Esophagus muscularis mucosa (tissue), 4 donors: ENCODE data around the gene AP4S1. TPM values are rescaled to one million over a fixed set of nuclear protein-coding genes. Genes with fewer than 3 reads are reported as not detected.

Source experiments
- DNase-seq: peaks from one replicate; pipeline ENCODE4 v3.0.0-alpha.2; 2017; ENCODE audit errors: extremely low spot score
- H3K27ac ChIP-seq, 4 donors: fragments of 200-600 bp; sonication (generic); replicated peaks in 1 of 4; 1 replicate in 3 of 4; 2 replicates in 1 of 4; pipeline ENCODE4 v1.5.1; 2016 to 2019; ENCODE audit warnings: mild to moderate bottlenecking in 1 of 4
- H3K27me3 ChIP-seq, 4 donors: fragments of 200-600 bp; sonication (generic); one replicate each; pipeline versions ENCODE4 v1.5.1 to v1.6.0; 2016 to 2019
- H3K36me3 ChIP-seq, 4 donors: fragments of 200-600 bp; sonication (generic); one replicate each; pipeline ENCODE4 v1.5.1; 2016 to 2019
- H3K4me1 ChIP-seq, 4 donors: fragments of 200-600 bp; sonication (generic); one replicate each; pipeline ENCODE4 v1.5.1; 2016 to 2019
- H3K4me3 ChIP-seq, 4 donors: fragments of 200-600 bp; sonication (generic); 1 replicate in 2 of 4; 2 replicates in 2 of 4; pipeline ENCODE4 v1.5.1; 2016 to 2019; ENCODE audit warnings: mild to moderate bottlenecking in 4 of 4, moderate library complexity in 1 of 4
- H3K9me3 ChIP-seq, 4 donors: fragments of 200-600 bp; sonication (generic); 1 replicate in 3 of 4; 2 replicates in 1 of 4; pipeline ENCODE4 v1.5.1; 2016 to 2019
- EP300 ChIP-seq: sonication (generic); formaldehyde crosslinking; IDR thresholded peaks from one replicate; pipeline ENCODE4 v1.6.1; 2017; ENCODE audit warnings: antibody characterized with exemption
- POLR2A ChIP-seq: fragments of 450-650 bp; IDR thresholded peaks from one replicate; pipeline ENCODE4 v1.6.1; 2017; ENCODE audit warnings: antibody characterized with exemption, moderate library complexity, mild to moderate bottlenecking, low read depth
- POLR2AphosphoS5 ChIP-seq, 2 donors: sonication (generic); formaldehyde crosslinking; IDR thresholded peaks; one replicate each; pipeline ENCODE4 v1.6.1; 2017; ENCODE audit warnings: antibody characterized with exemption in 2 of 2
- WGBS: methylation state at CpG from one replicate; pipeline ENCODE4 v1.1.5; 2018; 5-methylcytosine and 5-hydroxymethylcytosine counted together
- intact Hi-C: fragments of 100-400 bp; cut with DNase I; formaldehyde crosslinking; loops from one replicate; pipeline ENCODE4 v1.15.1; 2023
- total RNA-seq, 4 donors: library from RNA; depleted of rRNA; stranded (reverse); fragments of >200 nt; gene quantifications; one replicate each; pipeline versions ENCODE4 v1.1.0 to v1.2.1, GENCODE V29; 2016
- TF ChIP-seq, protein P1 (sequence below), 3 experiments: fragments of 200-600 bp in 2 of 3; fragments of 450-650 bp in 1 of 3; sonication (generic) in 2 of 3; IDR thresholded peaks; one replicate each; pipeline ENCODE4 v1.5.1; 2017 to 2019; ENCODE audit warnings: antibody characterized with exemption in 3 of 3, mild to moderate bottlenecking in 2 of 3, moderate library complexity in 1 of 3

The AP4S1 gene
- total RNA-seq, 4 donors from 2014 or later, result 5.0 to 12.3 (median 9.3) TPM

DNA sequence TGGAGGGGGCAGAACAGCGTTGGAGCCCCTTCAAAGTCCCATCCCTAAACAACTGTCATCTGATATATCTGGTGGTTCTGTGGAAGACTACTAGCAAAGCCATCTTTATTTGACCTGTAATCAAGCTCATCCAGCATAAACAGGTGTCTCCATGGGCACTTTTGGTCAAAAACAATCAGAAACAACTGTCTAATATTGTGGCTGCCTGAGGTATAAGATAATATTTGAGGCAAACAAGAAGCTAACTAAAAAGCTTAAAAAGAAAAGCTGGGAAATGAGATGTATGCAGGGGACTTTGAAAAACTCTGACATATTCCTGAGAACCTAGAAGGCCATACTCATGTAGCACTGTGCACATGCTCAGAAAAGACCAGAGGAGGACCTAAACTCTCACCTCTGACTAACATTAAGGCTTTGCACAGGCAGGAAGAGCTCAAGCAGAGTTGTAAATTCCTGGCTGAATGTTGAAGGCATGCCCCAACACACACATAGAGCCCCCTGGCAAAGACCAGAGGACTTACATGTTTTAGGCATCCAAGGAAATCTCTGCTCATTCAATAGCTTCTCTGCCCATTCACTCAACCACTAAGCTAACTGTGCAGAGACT lies 27.2 kb upstream of the AP4S1 start:
- Histone ChIP-seq H3K4me3 (no peak overlapping the region), H3K36me3 (peaks cover 0 to 12% (median 2%) of the 10 kb centered on the region in 4 donors), H3K27ac (no peak overlapping the region), H3K9me3 (no peaks in the 10 kb centered on the region), H3K4me1 (peaks cover 20 to 59% (median 48%) of the 10 kb centered on the region in 4 donors), H3K27me3 (no peaks in the 10 kb centered on the region)
- intact Hi-C loops, result no loop called here
- DNase-seq, result no peak
- WGBS, result 100% methylated on average over 1 of the region's 1 CpG
- TF ChIP-seq POLR2AphosphoS5 (IDR thresholded peaks at IDR 0.05) (no peak), EP300 (no peak), POLR2A (no peak)
- TF ChIP-seq, protein P1, sequence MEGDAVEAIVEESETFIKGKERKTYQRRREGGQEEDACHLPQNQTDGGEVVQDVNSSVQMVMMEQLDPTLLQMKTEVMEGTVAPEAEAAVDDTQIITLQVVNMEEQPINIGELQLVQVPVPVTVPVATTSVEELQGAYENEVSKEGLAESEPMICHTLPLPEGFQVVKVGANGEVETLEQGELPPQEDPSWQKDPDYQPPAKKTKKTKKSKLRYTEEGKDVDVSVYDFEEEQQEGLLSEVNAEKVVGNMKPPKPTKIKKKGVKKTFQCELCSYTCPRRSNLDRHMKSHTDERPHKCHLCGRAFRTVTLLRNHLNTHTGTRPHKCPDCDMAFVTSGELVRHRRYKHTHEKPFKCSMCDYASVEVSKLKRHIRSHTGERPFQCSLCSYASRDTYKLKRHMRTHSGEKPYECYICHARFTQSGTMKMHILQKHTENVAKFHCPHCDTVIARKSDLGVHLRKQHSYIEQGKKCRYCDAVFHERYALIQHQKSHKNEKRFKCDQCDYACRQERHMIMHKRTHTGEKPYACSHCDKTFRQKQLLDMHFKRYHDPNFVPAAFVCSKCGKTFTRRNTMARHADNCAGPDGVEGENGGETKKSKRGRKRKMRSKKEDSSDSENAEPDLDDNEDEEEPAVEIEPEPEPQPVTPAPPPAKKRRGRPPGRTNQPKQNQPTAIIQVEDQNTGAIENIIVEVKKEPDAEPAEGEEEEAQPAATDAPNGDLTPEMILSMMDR (IDR thresholded peaks at IDR 0.05), result no peak

DNA sequence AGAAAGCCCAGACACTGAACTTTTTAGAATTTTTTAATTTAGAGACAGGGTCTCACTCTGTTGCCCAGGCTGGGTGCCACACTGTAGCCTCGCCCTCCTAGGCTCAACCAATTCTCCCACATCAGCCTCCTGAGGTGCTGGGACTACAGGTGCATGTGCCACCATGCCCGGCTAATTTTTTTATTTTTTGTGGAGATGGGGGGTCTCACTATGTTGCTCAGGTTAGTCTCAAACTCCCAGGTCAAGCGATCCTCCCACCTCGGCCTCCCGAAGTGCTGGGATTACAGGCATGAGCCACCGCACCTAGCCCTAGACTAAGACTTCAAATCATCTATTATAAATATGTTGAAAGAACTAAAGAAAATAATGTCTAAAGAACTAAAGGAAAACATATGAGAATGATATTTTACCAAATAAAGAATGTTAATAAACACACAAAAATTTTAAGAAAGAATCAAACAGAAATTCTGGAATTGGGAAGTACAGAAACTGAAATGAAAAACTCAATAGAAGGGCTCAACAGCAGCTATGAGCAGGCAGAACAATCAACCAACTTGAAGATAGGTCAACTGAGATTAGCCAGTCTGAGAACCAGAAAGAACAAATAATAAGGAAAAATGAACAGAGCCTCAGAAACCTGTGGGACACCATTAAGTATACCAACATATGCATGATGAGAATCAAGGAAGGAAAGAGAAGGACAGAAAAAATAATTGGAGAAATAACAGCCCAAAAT lies 26.2 kb upstream of the AP4S1 start:
- Histone ChIP-seq H3K4me3 (no peak overlapping the region), H3K27ac (no peak overlapping the region), H3K4me1 (peaks cover 20 to 49% (median 41%) of the 10 kb centered on the region in 4 donors), H3K9me3 (no peaks in the 10 kb centered on the region), H3K27me3 (no peaks in the 10 kb centered on the region), H3K36me3 (peaks cover 0 to 18% (median 2%) of the 10 kb centered on the region in 4 donors)
- WGBS, result 100% methylated on average over 6 of the region's 6 CpGs
- no peak for DNase-seq
- intact Hi-C loops, result no loop called here
- TF ChIP-seq POLR2AphosphoS5 (IDR thresholded peaks at IDR 0.05) (no peak), POLR2A (no peak), EP300 (no peak)
- TF ChIP-seq, protein P1 (IDR thresholded peaks at IDR 0.05), result no peak

DNA sequence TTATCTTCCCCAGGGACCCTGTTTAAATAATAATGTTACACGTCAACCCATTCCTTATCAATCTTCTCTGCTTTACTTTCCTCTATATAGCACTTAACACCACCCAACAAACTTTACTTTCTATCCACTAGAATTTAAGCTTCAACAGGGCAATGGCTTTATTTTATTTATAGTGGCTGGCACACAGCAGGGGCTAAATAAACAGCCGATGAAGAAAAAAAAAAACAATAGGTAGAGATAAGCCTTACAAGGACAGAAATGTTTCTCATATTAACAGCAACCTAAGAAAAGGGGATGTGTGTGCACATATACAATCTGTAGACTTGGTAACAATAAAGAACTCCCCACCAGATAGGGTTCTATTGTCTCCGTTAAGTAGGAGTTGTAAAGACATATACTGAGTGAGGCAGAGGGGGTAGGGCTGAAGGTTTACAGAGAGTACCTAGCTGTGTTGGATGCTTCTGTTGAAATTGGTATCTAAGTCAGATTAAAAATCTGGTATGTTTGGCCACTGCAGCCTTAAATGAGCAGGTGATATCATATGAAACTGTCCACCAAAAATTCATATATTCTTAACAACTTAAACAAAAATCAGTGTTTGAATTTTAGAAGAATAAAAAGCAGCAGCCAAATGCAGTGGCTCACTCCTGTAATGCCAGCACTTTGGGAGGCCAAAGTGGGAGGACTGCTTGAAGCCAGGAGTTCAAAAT lies 24.7 kb upstream of the AP4S1 start:
- H3K4me1 ChIP-seq, result peaks cover 7 to 33% (median 26%) of the 10 kb centered on the region in 4 donors
- 59% methylated on average over 3 of the region's 3 CpGs for WGBS
- DNase-seq, result no peak
- no peaks in the 10 kb centered on the region for H3K9me3 ChIP-seq
- no peak for TF ChIP-seq POLR2A
- no peak for TF ChIP-seq EP300
- no peak for TF ChIP-seq POLR2AphosphoS5 (IDR thresholded peaks at IDR 0.05)
- TF ChIP-seq, protein P1 (IDR thresholded peaks at IDR 0.05), result no peak
- no peak overlapping the region for H3K27ac ChIP-seq
- intact Hi-C loops, result no loop called here
- H3K4me3 ChIP-seq, result no peak overlapping the region
- peaks cover 0 to 30% (median 7%) of the 10 kb centered on the region in 4 donors for H3K36me3 ChIP-seq
- H3K27me3 ChIP-seq, result no peaks in the 10 kb centered on the region

DNA sequence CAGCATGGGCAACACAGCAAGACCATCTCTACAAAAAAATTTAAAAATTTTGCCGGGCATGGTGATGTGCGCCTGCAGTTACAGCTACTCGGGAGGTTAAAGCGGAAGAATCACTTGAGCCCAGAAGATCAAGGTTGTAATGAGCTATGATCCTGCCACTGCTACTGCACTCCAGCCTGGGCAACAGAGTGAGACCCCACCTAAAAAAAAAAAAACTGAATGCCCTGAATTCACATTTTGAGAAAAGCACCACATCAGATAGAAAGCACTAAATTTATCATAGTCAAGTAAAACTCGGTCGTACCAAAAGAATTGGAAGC lies 24.1 kb upstream of the AP4S1 start:
- Histone ChIP-seq H3K27me3 (no peaks in the 10 kb centered on the region), H3K27ac (no peak overlapping the region), H3K9me3 (no peaks in the 10 kb centered on the region), H3K4me3 (no peak overlapping the region), H3K36me3 (peaks cover 0 to 35% (median 10%) of the 10 kb centered on the region in 4 donors), H3K4me1 (peaks cover 1 to 28% (median 20%) of the 10 kb centered on the region in 4 donors)
- no peak for DNase-seq
- 95% methylated on average over 6 of the region's 6 CpGs for WGBS
- intact Hi-C loops, result no loop called here
- no peak for TF ChIP-seq POLR2A
- TF ChIP-seq, protein P1 (IDR thresholded peaks at IDR 0.05), result no peak
- TF ChIP-seq EP300, result no peak
- no peak for TF ChIP-seq POLR2AphosphoS5 (IDR thresholded peaks at IDR 0.05)
